Ovary (tissue), 9 donors: ENCODE data around the gene GTF3C4. TPM values are rescaled to one million over a fixed set of nuclear protein-coding genes. Genes with fewer than 3 reads are reported as not detected.

Experiments
- DNase-seq, 5 donors: peaks; one replicate each; pipeline ENCODE4 v3.0.0-alpha.2; 2019 to 2020
- H3K27ac ChIP-seq, 2 donors: fragments of 200-600 bp; one replicate each; pipeline versions ENCODE4 v1.5.1 to v1.8.0; 2019 to 2022
- H3K27me3 ChIP-seq: fragments of 200-600 bp; one replicate; pipeline ENCODE4 v1.8.0; 2022
- H3K36me3 ChIP-seq: fragments of 200-600 bp; sonication (generic); one replicate; pipeline ENCODE4 v1.5.1; 2019
- H3K4me1 ChIP-seq: one replicate; pipeline ENCODE4 v1.8.1; 2013; ENCODE audit warnings: mild to moderate bottlenecking, moderate library complexity; ENCODE audit not compliant: insufficient read depth
- H3K4me3 ChIP-seq: fragments of 200-600 bp; sonication (generic); one replicate; pipeline ENCODE4 v1.5.1; 2017
- H3K9me3 ChIP-seq, 2 donors: fragments of 200-600 bp in 1 of 2; sonication (generic) in 1 of 2; one replicate each; pipeline versions ENCODE4 v1.5.1 to v1.8.1; 2013 to 2019; ENCODE audit warnings: mild to moderate bottlenecking in 1 of 2, moderate library complexity in 1 of 2
- CTCF ChIP-seq, 3 donors: fragments of 450-650 bp in 2 of 3; fragments of 200-600 bp in 1 of 3; IDR thresholded peaks; one replicate each; pipeline versions ENCODE4 v1.5.1 to v1.8.0; 2016 to 2022; ENCODE audit warnings: antibody characterized with exemption in 3 of 3, mild to moderate bottlenecking in 1 of 3
- EP300 ChIP-seq: sonication (generic); formaldehyde crosslinking; IDR thresholded peaks from one replicate; pipeline ENCODE4 v1.6.1; 2017; ENCODE audit warnings: antibody characterized with exemption
- POLR2A ChIP-seq: fragments of 450-650 bp; IDR thresholded peaks from one replicate; pipeline ENCODE4 v1.6.1; 2017; ENCODE audit warnings: antibody characterized with exemption, mild to moderate bottlenecking, moderate library complexity
- WGBS, 3 donors: extraction: QIAGEN DNeasy Blood & Tissue Kit in 1 of 3; methylation state at CpG; one replicate each; pipeline versions ENCODE4 v1.1.5 to v1.1.7; 2013 to 2017; 5-methylcytosine and 5-hydroxymethylcytosine counted together
- intact Hi-C, 4 donors: fragments of 100-400 bp; cut with DNase I; formaldehyde crosslinking; loops; one replicate each; pipeline versions ENCODE4 v1.11.0 to v1.15.1; 2022 to 2023
- polyA plus RNA-seq, 2 donors: library from polyadenylated mRNA; stranded (reverse); fragments of 200-250 nt in 1 of 2; fragments of 350-450 nt in 1 of 2; fragmentation: Illumina TruSeq in 1 of 2; extraction: RNeasy Lipid Tissue Mini Kit (QIAGEN cat#74804) in 1 of 2; gene quantifications; one replicate each; pipeline ENCODE4 v1.2.3, GENCODE V29; 2013 to 2014
- total RNA-seq, 7 donors: library from RNA; depleted of rRNA in 2 of 7; stranded (reverse); fragments of >200 nt in 2 of 7; fragmentation: NEBNext Ultra II Directional in 3 of 7; extraction: Animal tissue kit (Norgen Biotek cat#: 25700) in 3 of 7; gene quantifications; one replicate each; pipeline versions ENCODE4 v1.1.0 to v1.2.4, GENCODE V29; 2016 to 2023
- donor health status: DM: no; HTN: no; CAD: no; lungs with moderate emphysema.
- donor health status: DM: no; HTN: no; CAD: no.
- donor health status: Bipolar disorder and iron deficiency.
- donor health status: DM: yes; HTN: yes; CAD: no.
- donor health status: DM: no; HTN: no; CAD: no.
- donor health status: DM: yes; HTN: yes; CAD: no.

Gene GTF3C4
- total and polyA plus RNA-seq, 9 donors = 7.0 to 19.4 (median 15.5) TPM

GRCh38 chr9:132627106-132627505 is 43.2 kb upstream of the GTF3C4 start:
- H3K27me3 ChIP-seq = no peaks in the 10 kb centered on the region
- no peaks in the 10 kb centered on the region for H3K9me3 ChIP-seq
- no peak for TF ChIP-seq CTCF (IDR thresholded peaks at IDR 0.05)
- no peak for TF ChIP-seq POLR2A
- no peak for TF ChIP-seq EP300
- H3K27ac ChIP-seq = no peak overlapping the region
- intact Hi-C loops = no loop called here
- no peak for DNase-seq
- peaks cover 4% of the 10 kb centered on the region for H3K36me3 ChIP-seq
- H3K4me1 ChIP-seq = no peaks in the 10 kb centered on the region
- WGBS, 3 donors = 80 to 86% (median 83%) methylated on average over 7 of the region's 7 CpGs
- no peak overlapping the region for H3K4me3 ChIP-seq

- WGBS, 3 donors = 85 to 90% (median 89%) methylated on average over 11 of the region's 11 CpGs
These were observed 42.7 kb upstream of the GTF3C4 start for GRCh38 chr9:132627594-132627993.

GRCh38 chr9:132628746-132629145 is 41.5 kb upstream of the GTF3C4 start:
- 90 to 92% (median 92%) methylated on average over 8 of the region's 8 CpGs for WGBS, 3 donors
- Histone ChIP-seq H3K9me3 (no peaks in the 10 kb centered on the region), H3K4me3 (no peak overlapping the region), H3K4me1 (no peaks in the 10 kb centered on the region), H3K27me3 (no peaks in the 10 kb centered on the region), H3K36me3 (peaks cover 4% of the 10 kb centered on the region), H3K27ac (no peak overlapping the region)
- TF ChIP-seq EP300 = no peak
- TF ChIP-seq CTCF (IDR thresholded peaks at IDR 0.05) = no peak
- TF ChIP-seq POLR2A = no peak
- no peak for DNase-seq
- intact Hi-C loops = no loop called here

More at GRCh38 chr9:132627594-132627993, 42.7 kb upstream of the GTF3C4 start:
- H3K27ac ChIP-seq = no peak overlapping the region
- no peaks in the 10 kb centered on the region for H3K27me3 ChIP-seq
- peaks cover 4% of the 10 kb centered on the region for H3K36me3 ChIP-seq
- H3K4me1 ChIP-seq = no peaks in the 10 kb centered on the region
- no peaks in the 10 kb centered on the region for H3K9me3 ChIP-seq
- DNase-seq = no peak
- intact Hi-C loops = no loop called here
- TF ChIP-seq CTCF (IDR thresholded peaks at IDR 0.05) = no peak
- no peak for TF ChIP-seq EP300
- no peak for TF ChIP-seq POLR2A
- no peak overlapping the region for H3K4me3 ChIP-seq

- Histone ChIP-seq H3K27ac (no peak overlapping the region), H3K27me3 (no peaks in the 10 kb centered on the region), H3K36me3 (peaks cover 4% of the 10 kb centered on the region), H3K4me3 (no peak overlapping the region), H3K9me3 (no peaks in the 10 kb centered on the region), H3K4me1 (no peaks in the 10 kb centered on the region)
- WGBS, 3 donors = 86 to 88% (median 88%) methylated on average over 9 of the region's 9 CpGs
- no peak for DNase-seq
- intact Hi-C loops = no loop called here
- no peak for TF ChIP-seq POLR2A
- TF ChIP-seq EP300 = no peak
- no peak for TF ChIP-seq CTCF (IDR thresholded peaks at IDR 0.05)
These were observed 40.1 kb upstream of the GTF3C4 start for GRCh38 chr9:132630116-132630515.
